Measurements from ENCODE around the gene TBC1D24.

DNA sequence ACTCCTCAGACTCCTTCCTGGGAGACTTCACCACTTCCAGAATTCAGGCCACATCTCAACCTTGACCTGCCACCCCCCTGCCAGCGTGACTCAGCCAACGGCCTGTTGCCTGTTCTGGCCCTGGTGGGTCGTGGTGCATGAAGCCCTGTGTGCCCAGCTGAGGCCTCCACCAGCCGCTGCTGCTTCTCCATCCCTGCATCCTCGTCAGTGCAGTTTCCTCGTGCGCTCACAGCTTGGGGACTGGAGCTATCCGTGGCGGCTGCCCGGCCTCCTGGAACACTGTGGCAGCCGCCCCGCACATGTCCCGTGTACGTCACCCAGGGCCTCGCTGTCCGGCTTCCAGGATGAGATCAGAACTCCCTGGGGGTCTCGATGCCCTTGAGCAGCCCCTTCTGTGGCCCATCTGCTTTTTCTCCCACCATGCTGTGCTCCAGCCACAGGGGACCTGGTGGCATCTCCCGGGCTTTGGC is 23.0 kb upstream of the TBC1D24 start:
- TF ChIP-seq, protein P1, sequence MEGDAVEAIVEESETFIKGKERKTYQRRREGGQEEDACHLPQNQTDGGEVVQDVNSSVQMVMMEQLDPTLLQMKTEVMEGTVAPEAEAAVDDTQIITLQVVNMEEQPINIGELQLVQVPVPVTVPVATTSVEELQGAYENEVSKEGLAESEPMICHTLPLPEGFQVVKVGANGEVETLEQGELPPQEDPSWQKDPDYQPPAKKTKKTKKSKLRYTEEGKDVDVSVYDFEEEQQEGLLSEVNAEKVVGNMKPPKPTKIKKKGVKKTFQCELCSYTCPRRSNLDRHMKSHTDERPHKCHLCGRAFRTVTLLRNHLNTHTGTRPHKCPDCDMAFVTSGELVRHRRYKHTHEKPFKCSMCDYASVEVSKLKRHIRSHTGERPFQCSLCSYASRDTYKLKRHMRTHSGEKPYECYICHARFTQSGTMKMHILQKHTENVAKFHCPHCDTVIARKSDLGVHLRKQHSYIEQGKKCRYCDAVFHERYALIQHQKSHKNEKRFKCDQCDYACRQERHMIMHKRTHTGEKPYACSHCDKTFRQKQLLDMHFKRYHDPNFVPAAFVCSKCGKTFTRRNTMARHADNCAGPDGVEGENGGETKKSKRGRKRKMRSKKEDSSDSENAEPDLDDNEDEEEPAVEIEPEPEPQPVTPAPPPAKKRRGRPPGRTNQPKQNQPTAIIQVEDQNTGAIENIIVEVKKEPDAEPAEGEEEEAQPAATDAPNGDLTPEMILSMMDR (IDR thresholded peaks at IDR 0.05 in 4 of 5, conservative IDR thresholded peaks at IDR 0.05 in 1 of 5), result no peak
- no peak for TF ChIP-seq POLR2A (IDR thresholded peaks at IDR 0.05)
